ENCODE measurements around the gene MICU1.

Gene MICU1

GRCh38 chr10:72319416-72320254 is 306.2 kb downstream of the MICU1 start:
- no peak for DNase-seq (ENCODE audit: low read depth)
- no peak for TF ChIP-seq CTCF (IDR thresholded peaks at IDR 0.05; ENCODE audit: low read depth, low read length, missing control alignments)

GRCh38 chr10:72318418-72319262 is 307.2 kb downstream of the MICU1 start:
- DNase-seq (ENCODE audit: low read depth): no peak
- H3K4me3 ChIP-seq (ENCODE audit: low read depth, low read length): no peak overlapping the region

More at GRCh38 chr10:72319416-72320254, 306.2 kb downstream of the MICU1 start:
- in situ Hi-C loops (cut with HindIII; ENCODE audit: low sequenced_read_pairs): loop anchor here (5.0 to 25.0 kb wide), 2 partner anchors 192 to 432 kb away; no protein-coding TSS in a partner anchor
- H3K4me3 ChIP-seq (ENCODE audit: low read depth, low read length): peak overlapping the region; percentile 24

More at GRCh38 chr10:72318418-72319262, 307.2 kb downstream of the MICU1 start:
- in situ Hi-C loops (cut with HindIII; ENCODE audit: low sequenced_read_pairs): loop anchor here (25.0 kb wide), 1 partner anchor 431 kb away; no protein-coding TSS in a partner anchor
- TF ChIP-seq CTCF (IDR thresholded peaks at IDR 0.05; ENCODE audit: low read depth, low read length, missing control alignments): no peak

Measured in astrocyte of the cerebellum (primary cell).